Measurements from ENCODE around the gene ACSS1.

The ACSS1 gene

DNA sequence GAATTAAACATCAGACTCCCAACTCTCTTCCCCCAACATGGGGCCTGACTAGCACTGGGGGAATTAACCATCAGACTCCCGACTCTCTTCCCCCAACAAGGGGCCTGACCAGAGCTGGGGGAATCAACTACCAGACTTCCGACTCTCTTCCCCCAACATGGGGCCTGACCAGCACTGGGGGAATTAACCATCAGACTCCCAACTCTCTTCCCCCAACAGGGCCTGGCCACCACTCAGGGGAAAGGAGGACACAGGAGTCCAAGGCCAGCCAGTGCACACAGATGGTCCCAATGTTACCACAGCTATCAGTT, 95.8 kb downstream of the ACSS1 start:
- Histone ChIP-seq H3K9me3 (ENCODE audit: severe bottlenecking) (no peaks in the 10 kb centered on the region), H3K27ac (peak overlapping the region; percentile 97), H3K36me3 (peaks cover 75% of the 10 kb centered on the region), H3K4me3 (ENCODE audit: low read depth, low read length) (no peak overlapping the region; the same call in 1 of the 2 replicates), H3K27me3 (ENCODE audit: insufficient read depth, low read depth, severe bottlenecking) (no peaks in the 10 kb centered on the region)
- TF ChIP-seq CTCF (IDR thresholded peaks at IDR 0.05; ENCODE audit: low read depth, low read length), result no peak
- no peak for DNase-seq

DNA sequence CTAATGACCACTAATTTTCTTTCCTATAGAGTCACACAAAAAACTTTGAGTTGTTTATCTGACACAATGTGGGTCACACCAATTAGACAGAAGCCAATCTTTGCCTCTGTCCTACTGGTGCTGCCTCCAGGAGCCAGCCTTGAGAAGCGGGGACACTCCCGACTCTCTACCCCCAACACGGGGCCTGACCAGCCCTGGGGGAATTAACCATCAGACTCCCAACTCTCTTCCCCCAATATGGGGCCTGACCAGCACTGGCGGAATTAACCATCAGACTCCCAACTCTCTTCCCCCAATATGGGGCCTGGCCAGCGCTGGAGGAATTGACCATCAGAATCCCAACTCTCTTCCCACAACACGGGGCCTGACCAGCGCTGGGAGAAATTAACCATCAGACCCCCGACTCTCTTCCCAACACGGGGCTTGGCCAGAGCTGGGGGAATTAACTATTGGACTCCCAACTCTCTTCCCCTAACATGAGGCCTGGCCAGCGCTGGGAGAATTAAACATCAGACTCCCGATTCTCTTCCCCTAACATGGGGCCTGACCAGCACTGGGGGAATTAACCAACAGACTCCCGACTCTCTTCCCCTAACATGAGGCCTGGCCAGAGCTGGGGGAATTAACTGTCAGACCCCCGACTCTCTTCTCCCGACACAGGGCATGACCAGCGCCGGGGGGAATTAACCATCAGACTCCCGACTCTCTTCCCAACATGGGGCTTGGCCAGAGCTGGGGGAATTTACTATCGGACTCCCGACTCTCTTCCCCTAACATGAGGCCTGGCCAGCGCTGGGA, 96.4 kb downstream of the ACSS1 start:
- TF ChIP-seq CTCF (IDR thresholded peaks at IDR 0.05; ENCODE audit: low read depth, low read length), result no peak
- peaks cover 72% of the 10 kb centered on the region for H3K36me3 ChIP-seq
- H3K27ac ChIP-seq, result no peak overlapping the region
- no peaks in the 10 kb centered on the region for H3K9me3 ChIP-seq (ENCODE audit: severe bottlenecking)
- H3K4me3 ChIP-seq (ENCODE audit: low read depth, low read length), result no peak overlapping the region
- DNase-seq, result no peak
- H3K27me3 ChIP-seq (ENCODE audit: insufficient read depth, low read depth, severe bottlenecking), result no peaks in the 10 kb centered on the region

DNA sequence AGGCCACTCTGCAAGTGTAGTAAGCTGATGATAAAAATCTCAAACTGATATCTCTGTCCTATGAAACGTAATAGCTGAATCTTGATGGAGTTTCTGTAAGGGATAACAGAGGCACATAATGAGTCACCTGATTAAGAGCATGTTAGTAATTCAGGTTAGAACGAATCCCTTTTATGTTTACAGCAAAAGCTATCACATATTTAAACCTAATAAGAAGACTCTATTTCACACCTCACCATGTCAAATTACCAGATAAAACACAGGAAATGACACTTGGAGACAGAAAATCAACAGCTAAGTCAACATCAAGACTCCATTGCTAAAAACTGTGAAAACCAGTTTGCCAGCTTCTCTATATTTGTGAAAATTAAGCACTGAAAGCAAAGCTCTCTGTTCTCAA, 97.1 kb downstream of the ACSS1 start:
- DNase-seq, result no peak
- Histone ChIP-seq H3K36me3 (peaks cover 73% of the 10 kb centered on the region), H3K9me3 (ENCODE audit: severe bottlenecking) (no peaks in the 10 kb centered on the region), H3K27ac (no peak overlapping the region), H3K27me3 (ENCODE audit: insufficient read depth, low read depth, severe bottlenecking) (no peaks in the 10 kb centered on the region), H3K4me3 (ENCODE audit: low read depth, low read length) (no peak overlapping the region)
- TF ChIP-seq CTCF (IDR thresholded peaks at IDR 0.05; ENCODE audit: low read depth, low read length), result no peak

DNA sequence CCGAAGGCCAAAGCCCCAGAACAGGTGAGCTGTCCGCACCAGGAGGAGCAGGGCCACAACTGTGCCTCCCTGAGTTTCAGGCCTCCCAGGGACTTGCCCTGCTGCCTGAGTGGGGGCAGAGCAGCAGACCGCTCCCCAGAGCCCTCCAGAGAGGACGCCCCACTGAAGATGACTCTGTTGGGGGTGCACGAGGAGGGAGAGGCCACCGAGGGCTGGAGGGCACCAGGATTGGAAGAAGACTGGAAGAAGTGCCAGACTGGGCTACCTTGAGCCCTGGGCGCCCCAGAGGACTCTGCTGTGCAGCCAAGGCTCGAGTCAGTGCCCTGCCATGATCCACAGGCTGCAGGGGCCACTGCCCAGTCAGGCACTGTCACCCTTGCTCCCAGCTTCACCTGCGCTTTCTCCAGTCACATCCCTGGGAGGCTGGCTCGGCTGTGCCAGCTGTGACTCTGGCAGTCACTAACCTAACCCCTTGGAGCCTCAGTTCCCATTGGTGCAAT, 97.6 kb downstream of the ACSS1 start:
- Histone ChIP-seq H3K27ac (no peak overlapping the region), H3K36me3 (peaks cover 69% of the 10 kb centered on the region)
- TF ChIP-seq CTCF (IDR thresholded peaks at IDR 0.05; ENCODE audit: low read depth, low read length), result no peak

DNA sequence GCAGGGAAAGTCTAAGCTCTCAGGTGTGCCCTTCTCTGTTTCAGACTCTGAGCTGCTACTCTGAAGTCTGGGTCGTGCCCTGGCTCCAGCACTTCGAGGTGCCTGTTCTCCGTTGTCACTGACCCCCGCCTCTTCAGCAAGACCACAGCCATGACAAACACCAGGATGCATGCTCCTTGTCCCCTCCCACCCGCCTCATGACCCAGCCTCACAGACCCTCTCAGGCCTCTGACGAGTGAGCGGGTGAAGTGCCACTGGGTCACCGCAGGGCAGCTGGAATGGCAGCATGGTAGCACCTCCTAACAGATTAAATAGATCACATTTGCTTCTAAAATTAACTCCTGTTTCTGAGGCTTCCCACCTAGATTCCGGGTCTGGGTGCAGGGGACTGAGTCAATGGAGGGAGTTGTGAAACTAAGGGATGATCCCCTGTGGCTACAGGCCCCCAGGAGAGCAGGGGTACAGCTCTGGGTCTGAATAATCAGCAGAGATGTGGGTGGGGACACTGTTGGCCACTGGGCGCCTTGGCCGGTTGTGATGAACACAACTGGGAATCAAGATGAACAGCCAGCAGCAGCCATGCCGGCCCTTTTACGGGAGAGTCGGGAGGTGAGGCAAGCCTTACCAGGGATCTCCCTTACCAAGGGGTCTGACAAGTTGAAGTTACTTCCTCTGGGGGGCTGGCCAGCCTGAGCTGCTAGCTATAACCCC, 98.2 kb downstream of the ACSS1 start:
- no peak for TF ChIP-seq CTCF (IDR thresholded peaks at IDR 0.05; ENCODE audit: low read depth, low read length)
- Histone ChIP-seq H3K36me3 (peaks cover 68% of the 10 kb centered on the region), H3K27me3 (ENCODE audit: insufficient read depth, low read depth, severe bottlenecking) (no peaks in the 10 kb centered on the region), H3K9me3 (ENCODE audit: severe bottlenecking) (no peaks in the 10 kb centered on the region), H3K27ac (no peak overlapping the region), H3K4me3 (ENCODE audit: low read depth, low read length) (no peak overlapping the region)
- no peak for DNase-seq

More for the DNA sequence above, 97.6 kb downstream of the ACSS1 start:
- no peak for DNase-seq
- no peaks in the 10 kb centered on the region for H3K9me3 ChIP-seq (ENCODE audit: severe bottlenecking)
- no peak overlapping the region for H3K4me3 ChIP-seq (ENCODE audit: low read depth, low read length)
- no peaks in the 10 kb centered on the region for H3K27me3 ChIP-seq (ENCODE audit: insufficient read depth, low read depth, severe bottlenecking)

Data from WERI-Rb-1 (cell line).